Activated T-cell treated with anti-CD3 and anti-CD28 coated beads, Interleukin-2, amount 50 U/mL, for 4 hours (primary cell): ENCODE data around the gene AAGAB. TPM values are rescaled to one million over a fixed set of nuclear protein-coding genes. Genes with fewer than 3 reads are reported as not detected.
A peak's percentile ranks its signal among the peaks of the same experiment; 100 is the strongest.
"Not testable (repeated sequence)": the region's sequence is repeated elsewhere in the genome, so short reads cannot be mapped to it uniquely, and the experiment has no call there.

Source experiments
- ATAC-seq, 2 donors: fragments of 200-7000 bp; cut with Tn5 transposase; one replicate each; pipeline ENCODE4 v1.10.0; 2021
- DNase-seq: peaks from one replicate; pipeline ENCODE4 v3.0.0-alpha.2; 2020
- H3K27me3 Mint-ChIP-seq: one replicate; pipeline ENCODE4 v1.8.0; 2021; ENCODE audit warnings: low read depth, mixed read lengths
- H3K36me3 Mint-ChIP-seq: one replicate; pipeline ENCODE4 v1.8.0; 2022; ENCODE audit warnings: mixed read lengths; ENCODE audit not compliant: insufficient read depth
- H3K4me1 Mint-ChIP-seq: one replicate; pipeline ENCODE4 v1.8.0; 2021; ENCODE audit warnings: low read depth, mixed read lengths
- H3K4me3 Mint-ChIP-seq: one replicate; pipeline ENCODE4 v1.8.0; 2021; ENCODE audit warnings: mild to moderate bottlenecking, moderate library complexity, mixed read lengths
- H3K9me3 Mint-ChIP-seq: one replicate; pipeline ENCODE4 v1.8.0; 2021; ENCODE audit warnings: mixed read lengths
- total RNA-seq, 3 donors: library from RNA; stranded (reverse); gene quantifications; one replicate each; pipeline ENCODE4 v1.2.1, GENCODE V29; 2021

The AAGAB gene
- total RNA-seq, 3 donors from 2014 or later: 46.7 to 50.2 (median 48.5) TPM

DNA sequence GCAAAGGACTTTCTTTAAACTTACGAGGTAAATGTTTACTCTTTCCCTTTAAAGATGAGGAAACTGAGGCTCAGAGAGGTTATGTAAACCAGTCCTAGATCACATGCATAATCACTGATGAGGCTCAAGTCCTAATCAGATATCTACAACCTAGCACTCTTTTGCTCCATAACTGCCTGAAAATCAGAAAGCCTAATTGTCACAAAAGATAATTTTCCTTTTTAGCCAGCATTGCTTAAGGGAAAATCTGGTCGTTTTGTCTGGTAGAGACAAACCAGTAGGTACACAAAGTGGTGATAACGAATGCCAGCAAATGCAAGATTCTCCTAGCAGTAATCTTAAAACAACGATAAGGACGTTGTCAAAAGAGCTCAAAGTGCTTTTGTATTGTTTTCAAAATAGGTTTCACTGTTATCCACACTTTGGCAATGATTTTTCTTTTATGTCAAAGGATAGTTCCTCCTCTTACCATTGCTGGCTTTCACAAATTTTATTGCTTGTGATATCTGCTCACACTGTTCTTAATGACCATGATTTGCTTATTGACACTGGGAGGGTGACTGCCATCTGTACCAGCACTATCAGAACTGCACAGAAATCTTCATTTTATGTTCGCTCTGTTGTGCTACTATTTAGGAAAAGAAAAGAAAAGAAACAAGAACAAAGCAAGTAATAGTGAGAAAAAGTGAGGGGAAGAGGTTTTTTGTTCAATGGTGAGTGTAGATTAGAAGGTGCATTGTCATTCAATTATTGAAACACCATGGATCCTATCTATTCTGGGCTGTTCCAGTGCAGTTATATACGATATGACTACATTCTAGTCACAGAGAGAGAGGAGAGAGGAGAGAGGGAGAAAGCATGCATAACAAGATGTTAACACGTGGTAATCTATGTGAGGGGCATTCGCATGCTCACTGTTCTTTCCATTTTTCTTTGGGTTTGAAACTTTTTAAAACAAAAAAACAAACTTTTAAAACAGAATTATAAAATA lies 13.8 kb upstream of the AAGAB start:
- peaks cover 6% of the 10 kb centered on the region for H3K9me3 Mint-ChIP-seq
- ATAC-seq (no peak), DNase-seq (no peak)
- no peak overlapping the region for H3K4me3 Mint-ChIP-seq
- H3K27me3 Mint-ChIP-seq: peaks cover 3% of the 10 kb centered on the region
- no peaks in the 10 kb centered on the region for H3K36me3 Mint-ChIP-seq
- no peaks in the 10 kb centered on the region for H3K4me1 Mint-ChIP-seq

DNA sequence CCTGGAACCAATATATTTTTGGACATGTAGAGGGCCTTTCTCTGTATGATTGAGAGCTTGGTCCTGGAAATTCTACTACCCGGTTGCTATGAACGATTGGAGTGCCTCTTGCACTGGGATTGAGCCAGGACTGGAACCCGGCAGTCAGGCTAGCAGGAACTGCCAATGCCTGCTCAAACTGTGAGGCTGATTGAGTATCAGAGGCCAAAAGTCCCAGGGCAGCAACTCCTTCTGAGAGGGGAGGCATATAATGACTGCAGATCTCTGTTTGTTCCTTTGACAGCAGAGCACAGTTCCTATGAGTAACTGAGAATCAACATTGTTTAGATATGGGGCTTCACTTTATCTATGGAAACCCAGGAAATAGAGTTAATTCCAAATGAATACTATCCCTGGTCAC lies 13.0 kb upstream of the AAGAB start:
- H3K27me3 Mint-ChIP-seq: peaks cover 3% of the 10 kb centered on the region
- no peak for DNase-seq
- no peaks in the 10 kb centered on the region for H3K36me3 Mint-ChIP-seq
- no peak for ATAC-seq
- no peaks in the 10 kb centered on the region for H3K4me1 Mint-ChIP-seq
- H3K9me3 Mint-ChIP-seq: peaks cover 3% of the 10 kb centered on the region
- H3K4me3 Mint-ChIP-seq: no peak overlapping the region

DNA sequence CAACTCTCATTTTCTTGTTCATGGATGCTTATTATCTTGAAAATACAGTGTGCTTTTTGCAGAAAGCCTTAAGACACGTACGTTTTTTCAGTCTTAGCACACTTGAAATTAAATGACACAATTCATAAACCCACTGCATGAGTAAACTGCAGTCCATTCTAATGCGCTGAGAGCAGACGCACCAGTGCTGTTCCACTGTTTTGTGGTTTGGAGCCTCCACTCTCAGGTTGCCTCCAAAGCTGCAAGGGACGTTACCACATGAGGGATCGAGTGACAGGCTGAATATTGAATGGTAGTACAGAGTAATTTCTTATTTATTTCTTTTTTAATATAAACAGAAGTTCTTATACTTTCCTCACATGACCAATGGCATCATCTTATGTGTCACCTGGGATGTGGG lies 12.4 kb upstream of the AAGAB start:
- DNase-seq: no peak
- Mint-ChIP-seq H3K9me3 (no peaks in the 10 kb centered on the region), H3K4me3 (no peak overlapping the region), H3K36me3 (no peaks in the 10 kb centered on the region), H3K4me1 (no peaks in the 10 kb centered on the region), H3K27me3 (peaks cover 3% of the 10 kb centered on the region)
- ATAC-seq: no peak

DNA sequence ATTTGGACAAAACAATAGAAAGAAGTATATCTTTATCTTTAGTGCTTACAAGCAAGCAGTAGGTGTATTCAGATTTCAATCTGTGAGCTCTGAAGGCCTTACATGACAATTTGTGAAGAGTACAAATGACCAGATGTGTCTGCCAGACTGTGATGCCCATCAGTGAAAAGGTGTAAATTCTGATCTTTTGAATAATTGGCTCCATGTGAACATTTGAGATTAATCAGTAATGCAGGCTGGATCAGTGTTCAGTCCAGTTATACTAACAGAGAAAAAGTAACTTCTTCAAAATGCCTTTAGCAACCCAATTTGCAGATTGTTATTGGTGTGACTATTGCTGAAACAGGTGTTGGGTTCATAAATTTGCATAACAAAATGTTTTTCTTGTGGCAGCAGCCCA lies 5.3 kb upstream of the AAGAB start:
- Mint-ChIP-seq H3K4me3 (no peak overlapping the region), H3K36me3 (no peaks in the 10 kb centered on the region), H3K27me3 (no peaks in the 10 kb centered on the region), H3K4me1 (peaks cover 3% of the 10 kb centered on the region), H3K9me3 (no peaks in the 10 kb centered on the region)
- DNase-seq (no peak), ATAC-seq (no peak)

DNA sequence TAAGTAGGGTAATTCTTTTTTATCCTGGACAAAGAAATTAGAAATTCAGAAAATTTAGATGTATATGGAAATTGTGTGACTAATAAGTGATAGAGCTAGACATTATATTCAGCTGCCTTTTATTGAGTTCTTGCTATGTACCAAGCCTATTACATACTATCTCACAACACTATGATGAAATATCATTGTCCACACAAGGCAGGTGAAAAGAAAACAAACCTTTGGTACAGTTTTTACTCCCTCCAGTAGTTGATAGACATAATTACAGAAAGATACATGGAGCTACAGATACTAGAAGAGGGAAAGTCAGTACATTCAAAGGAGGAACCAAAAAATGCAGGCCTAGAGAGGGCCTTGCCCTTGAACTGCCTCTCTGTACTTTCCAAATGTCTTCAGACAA lies 4.9 kb upstream of the AAGAB start:
- no peaks in the 10 kb centered on the region for H3K36me3 Mint-ChIP-seq
- H3K4me1 Mint-ChIP-seq: peaks cover 6% of the 10 kb centered on the region
- H3K9me3 Mint-ChIP-seq: no peaks in the 10 kb centered on the region
- DNase-seq: no peak
- no peak overlapping the region for H3K4me3 Mint-ChIP-seq
- no peaks in the 10 kb centered on the region for H3K27me3 Mint-ChIP-seq
- no peak for ATAC-seq

DNA sequence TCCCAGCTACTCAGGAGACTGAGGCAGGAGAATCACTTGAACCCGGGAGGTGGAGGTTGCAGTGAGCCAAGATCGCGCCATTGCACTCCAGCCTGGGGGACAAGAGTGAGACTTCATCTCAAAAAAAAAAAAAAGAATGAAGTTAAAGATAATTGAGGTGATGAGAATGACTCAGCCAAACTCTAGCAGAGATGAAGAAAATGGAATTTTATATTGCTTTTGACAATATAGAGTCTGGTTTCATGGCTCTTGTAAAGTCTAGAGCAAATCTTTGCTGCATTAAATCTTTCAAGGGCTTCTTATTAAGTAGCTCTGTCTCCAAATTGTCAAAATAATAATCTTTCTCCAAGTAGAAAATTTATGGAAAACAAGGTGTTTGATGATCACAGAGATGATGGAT lies 4.0 kb upstream of the AAGAB start:
- not testable (repeated sequence) for DNase-seq, H3K27me3 Mint-ChIP-seq, H3K9me3 Mint-ChIP-seq, H3K36me3 Mint-ChIP-seq, H3K4me3 Mint-ChIP-seq, ATAC-seq
- peaks cover 13% of the 10 kb centered on the region for H3K4me1 Mint-ChIP-seq

DNA sequence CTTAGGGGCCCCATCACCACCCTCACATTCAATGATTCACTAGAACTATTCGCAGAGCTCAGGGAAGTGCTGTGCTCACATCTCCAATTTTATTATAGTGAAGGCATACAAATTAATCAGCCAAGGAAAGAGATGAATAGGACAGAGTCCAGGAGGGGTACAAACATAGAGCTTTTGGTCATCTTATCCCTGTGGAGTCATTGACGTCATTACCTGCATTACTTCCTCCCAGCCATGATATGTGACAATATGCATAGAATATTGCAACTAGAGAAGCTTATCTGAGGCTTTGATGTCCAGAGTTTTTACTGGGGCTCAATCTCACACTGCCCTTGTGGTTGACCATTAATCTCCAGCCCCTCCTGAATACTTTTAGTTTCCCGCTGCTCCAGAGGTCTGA lies 1.6 kb upstream of the AAGAB start:
- ATAC-seq (no peak), DNase-seq (no peak)
- H3K27me3 Mint-ChIP-seq: no peaks in the 10 kb centered on the region
- peaks cover 31% of the 10 kb centered on the region for H3K4me1 Mint-ChIP-seq
- H3K36me3 Mint-ChIP-seq: no peaks in the 10 kb centered on the region
- no peaks in the 10 kb centered on the region for H3K9me3 Mint-ChIP-seq
- peak overlapping the region; percentile 69 for H3K4me3 Mint-ChIP-seq

DNA sequence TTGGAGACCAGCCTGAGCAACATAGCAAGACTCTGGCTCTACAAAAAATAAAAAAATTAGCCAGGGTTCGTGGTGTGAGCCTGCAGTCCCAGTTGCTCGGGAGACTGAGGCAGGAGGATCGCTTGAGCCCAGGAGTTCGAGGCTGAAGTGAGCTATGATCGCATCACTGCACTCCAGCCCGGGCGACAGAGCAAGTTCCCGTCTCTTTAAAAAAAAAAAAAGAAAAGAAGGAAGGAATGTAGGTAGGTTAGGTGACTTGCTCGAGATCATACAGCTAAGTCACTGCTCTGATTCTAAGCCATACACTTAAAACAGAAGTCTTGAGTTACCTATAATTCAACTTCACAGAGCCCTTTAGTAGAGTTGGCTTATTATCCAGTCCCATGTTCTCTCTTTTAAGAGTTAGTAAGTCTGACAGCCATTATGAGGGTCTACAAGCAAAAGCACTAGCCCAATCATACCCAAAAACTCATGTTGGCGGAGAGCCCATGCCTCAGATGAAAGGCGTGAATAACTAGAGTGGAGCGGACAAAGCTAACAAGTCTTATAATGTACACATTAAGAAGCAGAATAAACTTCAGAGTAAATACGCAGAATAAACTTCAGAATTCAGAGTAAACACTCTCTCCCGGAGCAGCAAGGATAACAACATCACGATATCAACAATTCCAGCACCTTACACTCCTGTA lies 768 bp downstream of the AAGAB start:
- Mint-ChIP-seq H3K4me3 (peak overlapping the region; percentile 99), H3K27me3 (no peaks in the 10 kb centered on the region), H3K4me1 (peaks cover 40% of the 10 kb centered on the region), H3K36me3 (peaks cover 3% of the 10 kb centered on the region), H3K9me3 (no peaks in the 10 kb centered on the region)
- ATAC-seq: peak in 1 of 2 donors; percentile 1
- no peak for DNase-seq

DNA sequence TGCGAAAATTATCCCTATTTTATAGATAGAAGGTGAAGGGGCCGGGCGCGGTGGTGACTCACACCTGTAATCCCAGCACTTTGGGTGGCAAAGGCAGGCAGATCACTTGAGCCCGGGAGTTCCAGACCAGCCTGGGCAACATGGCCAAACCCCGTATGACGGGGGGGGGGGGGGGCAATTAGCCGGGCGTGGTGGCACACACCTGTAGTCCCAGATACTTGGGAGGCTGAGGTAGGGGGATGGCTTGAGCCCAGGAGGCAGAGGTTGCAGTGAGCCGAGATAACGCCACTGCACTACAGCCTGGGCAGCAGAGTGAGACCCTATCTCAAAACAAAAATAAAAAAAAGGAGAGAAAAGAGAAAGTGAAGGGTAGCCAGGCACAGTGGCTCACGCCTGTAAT lies 1.4 kb downstream of the AAGAB start:
- H3K4me3 Mint-ChIP-seq: peak overlapping the region; percentile 99
- peaks cover 43% of the 10 kb centered on the region for H3K4me1 Mint-ChIP-seq
- H3K36me3 Mint-ChIP-seq: peaks cover 6% of the 10 kb centered on the region

DNA sequence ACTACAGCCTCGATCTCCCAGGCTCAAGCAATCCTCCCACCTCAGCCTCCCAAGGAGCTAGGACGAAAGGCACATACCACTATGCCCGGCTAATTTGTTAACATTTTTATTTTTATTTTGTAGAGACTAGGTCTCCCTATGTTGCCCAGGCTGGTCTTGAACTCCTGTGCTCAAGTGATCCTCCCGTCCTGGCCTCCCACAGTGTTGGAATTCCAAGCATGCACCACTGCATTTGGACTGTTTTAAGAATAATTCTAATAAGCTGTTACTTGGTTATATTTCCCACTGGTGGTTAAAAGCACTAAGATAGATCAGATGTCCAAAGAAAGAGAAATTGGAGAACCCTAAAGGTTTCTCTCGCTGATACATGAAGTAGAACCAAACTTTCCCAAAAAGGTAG lies 3.1 kb downstream of the AAGAB start:
- H3K9me3 Mint-ChIP-seq: peaks cover 4% of the 10 kb centered on the region
- no peak for ATAC-seq
- no peak for DNase-seq
- peaks cover 55% of the 10 kb centered on the region for H3K4me1 Mint-ChIP-seq
- peaks cover 18% of the 10 kb centered on the region for H3K36me3 Mint-ChIP-seq
- no peaks in the 10 kb centered on the region for H3K27me3 Mint-ChIP-seq
- H3K4me3 Mint-ChIP-seq: no peak overlapping the region

More for the DNA sequence above, 1.4 kb downstream of the AAGAB start:
- Mint-ChIP-seq H3K27me3 (no peaks in the 10 kb centered on the region), H3K9me3 (no peaks in the 10 kb centered on the region)
- DNase-seq (no peak), ATAC-seq (no peak)

DNA sequence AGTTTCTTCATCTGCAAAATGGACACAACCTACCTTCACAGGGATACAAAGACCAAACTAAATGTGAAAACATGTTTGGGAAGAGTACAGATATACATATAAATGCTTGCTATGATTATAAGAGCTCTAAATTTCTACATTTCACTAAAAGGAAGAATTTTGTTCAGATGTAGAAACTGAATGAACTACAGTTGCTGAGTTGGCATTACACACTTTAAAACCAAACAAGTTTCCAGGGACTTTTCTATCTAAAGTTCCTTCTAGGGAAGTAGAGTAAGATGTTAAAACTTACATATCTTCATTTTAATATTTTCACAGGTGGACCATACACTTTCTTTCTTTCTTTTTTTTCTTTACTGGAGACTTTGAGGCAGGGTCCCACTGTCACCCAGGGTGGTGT lies 4.6 kb downstream of the AAGAB start:
- peaks cover 59% of the 10 kb centered on the region for H3K4me1 Mint-ChIP-seq
- no peak overlapping the region for H3K4me3 Mint-ChIP-seq
- ATAC-seq (no peak), DNase-seq (no peak)
- H3K36me3 Mint-ChIP-seq: peaks cover 26% of the 10 kb centered on the region
- H3K27me3 Mint-ChIP-seq: no peaks in the 10 kb centered on the region
- peaks cover 4% of the 10 kb centered on the region for H3K9me3 Mint-ChIP-seq

DNA sequence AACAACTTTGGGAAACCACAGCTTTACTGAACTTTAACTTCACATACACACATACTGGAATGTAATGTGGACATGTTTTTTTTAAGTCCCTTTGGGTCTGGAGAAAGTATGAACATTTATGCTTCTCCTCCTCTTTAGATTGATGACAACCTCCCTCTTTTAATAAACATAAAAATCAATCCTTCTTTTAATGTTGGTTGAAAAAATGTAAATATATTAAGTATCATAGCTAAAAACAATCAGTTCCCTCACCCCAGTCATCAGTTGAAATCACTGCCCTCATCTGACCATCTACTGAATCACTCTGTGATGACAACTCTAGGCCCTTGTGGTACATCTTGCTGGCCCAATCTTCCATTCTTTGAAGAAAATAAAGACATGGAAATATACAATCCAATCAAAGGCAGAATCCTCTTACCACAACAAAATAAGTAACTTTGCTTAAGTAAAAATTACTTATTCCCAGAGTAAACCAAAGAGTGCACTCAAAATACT lies 6.4 kb downstream of the AAGAB start:
- Mint-ChIP-seq H3K36me3 (peaks cover 28% of the 10 kb centered on the region), H3K9me3 (peaks cover 4% of the 10 kb centered on the region), H3K4me1 (peaks cover 56% of the 10 kb centered on the region), H3K27me3 (no peaks in the 10 kb centered on the region), H3K4me3 (no peak overlapping the region)
- no peak for ATAC-seq
- DNase-seq: no peak

DNA sequence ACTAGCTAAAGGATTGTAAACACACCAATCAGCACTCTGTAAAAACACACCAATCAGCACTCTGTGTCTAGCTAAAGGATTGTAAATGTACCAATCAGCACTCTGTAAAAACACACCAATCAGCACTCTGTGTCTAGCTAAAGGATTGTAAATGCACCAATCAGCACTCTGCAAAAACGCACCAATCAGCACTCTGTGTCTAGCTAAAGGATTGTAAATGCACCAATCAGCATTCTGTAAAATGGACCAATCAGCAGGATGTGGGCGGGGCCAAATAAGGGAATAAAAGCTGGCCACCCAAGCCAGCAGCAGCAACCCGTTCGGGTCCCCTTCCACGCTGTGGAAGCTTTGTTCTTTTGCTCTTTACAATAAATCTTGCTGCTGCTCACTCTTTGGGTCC lies 7.9 kb downstream of the AAGAB start:
- not testable (repeated sequence) for H3K9me3 Mint-ChIP-seq, H3K4me3 Mint-ChIP-seq, H3K27me3 Mint-ChIP-seq, DNase-seq, ATAC-seq
- Mint-ChIP-seq H3K36me3 (peaks cover 28% of the 10 kb centered on the region), H3K4me1 (peaks cover 55% of the 10 kb centered on the region)

DNA sequence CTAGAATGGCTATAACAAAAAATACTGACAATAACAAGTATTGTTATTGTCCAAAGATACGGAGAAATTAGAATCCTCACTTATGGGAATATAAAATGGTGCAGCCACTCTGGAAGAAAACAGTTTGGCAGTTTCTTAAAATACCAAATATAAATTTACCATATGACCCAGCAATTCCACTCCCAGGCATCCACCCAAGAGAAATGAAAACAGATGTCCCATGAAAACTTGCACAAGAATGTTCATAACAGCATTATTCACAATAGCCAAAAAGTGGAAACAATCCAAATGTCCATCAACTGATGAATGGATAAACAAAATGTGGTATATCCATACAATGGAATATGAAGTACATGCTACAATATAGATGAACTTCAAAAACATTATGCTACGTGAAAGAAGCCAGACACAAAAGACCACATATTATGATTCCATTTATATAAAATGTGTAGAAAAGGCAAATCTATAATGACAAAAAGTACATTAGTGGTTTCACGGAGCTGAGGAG lies 9.4 kb downstream of the AAGAB start:
- peaks cover 4% of the 10 kb centered on the region for H3K9me3 Mint-ChIP-seq
- no peak for ATAC-seq
- H3K4me1 Mint-ChIP-seq: peaks cover 64% of the 10 kb centered on the region
- H3K27me3 Mint-ChIP-seq: no peaks in the 10 kb centered on the region
- peaks cover 27% of the 10 kb centered on the region for H3K36me3 Mint-ChIP-seq
- no peak overlapping the region for H3K4me3 Mint-ChIP-seq
- no peak for DNase-seq
